ENCODE data around the gene ZNF350.
"Not testable (repeated sequence)": the region's sequence is repeated elsewhere in the genome, so short reads cannot be mapped to it uniquely, and the experiment has no call there.

The ZNF350 gene

GRCh38 chr19:51970718-51971117 is 15.9 kb downstream of the ZNF350 start:
- Histone ChIP-seq H3K4me3 (ENCODE audit: low read depth in 1 of 2, low read length in 2 of 2) (no peak overlapping the region), H3K4me2 (ENCODE audit: insufficient read depth, low read length) (no peak overlapping the region), H3K36me3 (ENCODE audit: insufficient read depth, low read length) (peaks cover 96% of the 10 kb centered on the region), H3K9me3 (ENCODE audit: insufficient read depth, low read length, severe bottlenecking) (peaks cover 86% of the 10 kb centered on the region), H4K20me1 (ENCODE audit: insufficient read depth, low read length) (no peaks in the 10 kb centered on the region), H3K79me2 (ENCODE audit: insufficient read depth, low read length) (peaks cover 14% of the 10 kb centered on the region), H3K27ac (ENCODE audit: low read length) (no peak overlapping the region), H2AFZ (ENCODE audit: low read depth, low read length) (no peak overlapping the region), H3K4me1 (ENCODE audit: insufficient read depth, low read length) (no peaks in the 10 kb centered on the region), H3K27me3 (ENCODE audit: insufficient read depth, low read length, poor library complexity) (no peaks in the 10 kb centered on the region), H3K9ac (ENCODE audit: low read depth, low read length) (no peak overlapping the region)
- DNase-seq (no peak), ATAC-seq (ENCODE audit: insufficient read depth, low read depth) (no peak)
- no peak for TF ChIP-seq EZH2 (IDR thresholded peaks at IDR 0.05; ENCODE audit: borderline replicate concordance, low read depth, low read length, severe bottlenecking)

GRCh38 chr19:51965583-51965982 is 21.1 kb downstream of the ZNF350 start:
- H3K9ac ChIP-seq (ENCODE audit: low read depth, low read length), result no peak overlapping the region
- H3K4me2 ChIP-seq (ENCODE audit: insufficient read depth, low read length), result no peak overlapping the region
- H3K79me2 ChIP-seq (ENCODE audit: insufficient read depth, low read length), result peaks cover under 1% of the 10 kb centered on the region; the same call in 1 of the 2 replicates
- peaks cover 71% of the 10 kb centered on the region for H3K36me3 ChIP-seq (ENCODE audit: insufficient read depth, low read length)
- ATAC-seq (ENCODE audit: insufficient read depth, low read depth) (no peak), DNase-seq (no peak)
- no peak overlapping the region for H3K27ac ChIP-seq (ENCODE audit: low read length)
- H2AFZ ChIP-seq (ENCODE audit: low read depth, low read length), result no peak overlapping the region
- H3K27me3 ChIP-seq (ENCODE audit: insufficient read depth, low read length, poor library complexity), result no peaks in the 10 kb centered on the region
- H3K4me1 ChIP-seq (ENCODE audit: insufficient read depth, low read length), result no peaks in the 10 kb centered on the region
- no peak for TF ChIP-seq EZH2 (IDR thresholded peaks at IDR 0.05; ENCODE audit: borderline replicate concordance, low read depth, low read length, severe bottlenecking)
- no peak for TF ChIP-seq CTCF (IDR thresholded peaks at IDR 0.05; ENCODE audit: borderline replicate concordance, extremely low read depth, low read length, poor library complexity, severe bottlenecking)
- no peaks in the 10 kb centered on the region for H4K20me1 ChIP-seq (ENCODE audit: insufficient read depth, low read length)
- H3K9me3 ChIP-seq (ENCODE audit: insufficient read depth, low read length, severe bottlenecking), result peaks cover 41% of the 10 kb centered on the region
- no peak overlapping the region for H3K4me3 ChIP-seq (ENCODE audit: low read depth in 1 of 2, low read length in 2 of 2)

- H3K27me3 ChIP-seq (ENCODE audit: insufficient read depth, low read length, poor library complexity); H3K4me1 ChIP-seq (ENCODE audit: insufficient read depth, low read length); H3K79me2 ChIP-seq (ENCODE audit: insufficient read depth, low read length); H3K4me3 ChIP-seq (ENCODE audit: low read depth in 1 of 2, low read length in 2 of 2); DNase-seq; H2AFZ ChIP-seq (ENCODE audit: low read depth, low read length); H3K9ac ChIP-seq (ENCODE audit: low read depth, low read length); H3K27ac ChIP-seq (ENCODE audit: low read length); H3K4me2 ChIP-seq (ENCODE audit: insufficient read depth, low read length); ATAC-seq (ENCODE audit: insufficient read depth, low read depth); H4K20me1 ChIP-seq (ENCODE audit: insufficient read depth, low read length); H3K9me3 ChIP-seq (ENCODE audit: insufficient read depth, low read length, severe bottlenecking): not testable (repeated sequence)
- peaks cover 25% of the 10 kb centered on the region for H3K36me3 ChIP-seq (ENCODE audit: insufficient read depth, low read length)
Observed at GRCh38 chr19:51960621-51961233, 25.9 kb downstream of the ZNF350 start.

- peaks cover 3% of the 10 kb centered on the region for H3K9me3 ChIP-seq (ENCODE audit: insufficient read depth, low read length, severe bottlenecking)
- DNase-seq (no peak), ATAC-seq (ENCODE audit: insufficient read depth, low read depth) (no peak)
- peaks cover 15% of the 10 kb centered on the region for H3K36me3 ChIP-seq (ENCODE audit: insufficient read depth, low read length)
- no peak overlapping the region for H3K9ac ChIP-seq (ENCODE audit: low read depth, low read length)
- H3K4me3 ChIP-seq (ENCODE audit: low read depth in 1 of 2, low read length in 2 of 2), result no peak overlapping the region
- H3K27me3 ChIP-seq (ENCODE audit: insufficient read depth, low read length, poor library complexity), result no peaks in the 10 kb centered on the region
- H2AFZ ChIP-seq (ENCODE audit: low read depth, low read length), result no peak overlapping the region
- H3K4me1 ChIP-seq (ENCODE audit: insufficient read depth, low read length), result no peaks in the 10 kb centered on the region
- TF ChIP-seq CTCF (IDR thresholded peaks at IDR 0.05; ENCODE audit: borderline replicate concordance, extremely low read depth, low read length, poor library complexity, severe bottlenecking), result no peak
- TF ChIP-seq EZH2 (IDR thresholded peaks at IDR 0.05; ENCODE audit: borderline replicate concordance, low read depth, low read length, severe bottlenecking), result no peak
- no peak overlapping the region for H3K27ac ChIP-seq (ENCODE audit: low read length)
- no peaks in the 10 kb centered on the region for H3K79me2 ChIP-seq (ENCODE audit: insufficient read depth, low read length)
- no peaks in the 10 kb centered on the region for H4K20me1 ChIP-seq (ENCODE audit: insufficient read depth, low read length)
- H3K4me2 ChIP-seq (ENCODE audit: insufficient read depth, low read length), result no peak overlapping the region
Observed at GRCh38 chr19:51959791-51960190, 26.8 kb downstream of the ZNF350 start.

- ATAC-seq (ENCODE audit: insufficient read depth, low read depth); H3K27ac ChIP-seq (ENCODE audit: low read length); H3K4me1 ChIP-seq (ENCODE audit: insufficient read depth, low read length); H4K20me1 ChIP-seq (ENCODE audit: insufficient read depth, low read length); H2AFZ ChIP-seq (ENCODE audit: low read depth, low read length); H3K4me3 ChIP-seq (ENCODE audit: low read depth in 1 of 2, low read length in 2 of 2); H3K36me3 ChIP-seq (ENCODE audit: insufficient read depth, low read length); H3K4me2 ChIP-seq (ENCODE audit: insufficient read depth, low read length); H3K79me2 ChIP-seq (ENCODE audit: insufficient read depth, low read length); H3K9ac ChIP-seq (ENCODE audit: low read depth, low read length); DNase-seq; H3K9me3 ChIP-seq (ENCODE audit: insufficient read depth, low read length, severe bottlenecking); H3K27me3 ChIP-seq (ENCODE audit: insufficient read depth, low read length, poor library complexity): not testable (repeated sequence)
Observed at GRCh38 chr19:51957846-51958245, 28.8 kb downstream of the ZNF350 start.

All from DND-41 (cell line).